KMS-11 (cell line): ENCODE measurements around the gene BMP6.

ENCODE experiments used
- H2AFZ ChIP-seq: fragments of 200-600 bp; sonication (generic); 2 replicates; pipeline ENCODE4 v1.6.1; 2016; ENCODE audit warnings: antibody characterized with exemption, mixed run types, low read depth
- H3K27ac ChIP-seq: fragments of 200-600 bp; sonication (generic); 2 replicates; pipeline ENCODE4 v1.6.1; 2016; ENCODE audit warnings: mild to moderate bottlenecking, mixed run types
- H3K27me3 ChIP-seq: fragments of 200-600 bp; sonication (generic); 2 replicates; pipeline ENCODE4 v1.6.1; 2017; ENCODE audit warnings: mild to moderate bottlenecking, low read depth, mixed run types, moderate library complexity; ENCODE audit not compliant: insufficient read depth
- H3K36me3 ChIP-seq: fragments of 200-600 bp; sonication (generic); 2 replicates; pipeline ENCODE4 v1.6.1; 2017; ENCODE audit warnings: mild to moderate bottlenecking, mixed run types; ENCODE audit not compliant: insufficient read depth
- H3K4me1 ChIP-seq: fragments of 200-600 bp; sonication (generic); 2 replicates; pipeline ENCODE4 v1.6.1; 2016; ENCODE audit warnings: mild to moderate bottlenecking, low read depth, mixed run types; ENCODE audit not compliant: poor library complexity, severe bottlenecking
- H3K4me2 ChIP-seq: fragments of 200-600 bp; sonication (generic); 2 replicates; pipeline ENCODE4 v1.7.0; 2016; ENCODE audit warnings: mild to moderate bottlenecking, mixed run types
- H3K4me3 ChIP-seq: fragments of 200-600 bp; sonication (generic); IDR thresholded peaks from 2 replicates; pipeline ENCODE4 v1.6.1; 2017; ENCODE audit warnings: low read depth, low read length, mixed read lengths; ENCODE audit not compliant: insufficient read depth
- H3K79me2 ChIP-seq: fragments of 200-600 bp; sonication (generic); 2 replicates; pipeline ENCODE4 v1.6.1; 2016; ENCODE audit warnings: low read depth, mixed run types; ENCODE audit not compliant: insufficient read depth
- H3K9ac ChIP-seq: fragments of 200-600 bp; sonication (generic); 2 replicates; pipeline ENCODE4 v1.6.1; 2016; ENCODE audit warnings: mild to moderate bottlenecking, mixed run types
- H4K20me1 ChIP-seq: fragments of 200-600 bp; sonication (generic); 2 replicates; pipeline ENCODE4 v1.6.1; 2016; ENCODE audit warnings: mild to moderate bottlenecking, mixed run types; ENCODE audit not compliant: insufficient read depth
- CTCF ChIP-seq: fragments of 200-600 bp; sonication (generic); conservative IDR thresholded peaks from 2 replicates; pipeline ENCODE4 v1.6.1; 2017; ENCODE audit warnings: low read depth, mild to moderate bottlenecking, antibody characterized with exemption, low read length, moderate library complexity, mixed read lengths

BMP6 gene

DNA sequence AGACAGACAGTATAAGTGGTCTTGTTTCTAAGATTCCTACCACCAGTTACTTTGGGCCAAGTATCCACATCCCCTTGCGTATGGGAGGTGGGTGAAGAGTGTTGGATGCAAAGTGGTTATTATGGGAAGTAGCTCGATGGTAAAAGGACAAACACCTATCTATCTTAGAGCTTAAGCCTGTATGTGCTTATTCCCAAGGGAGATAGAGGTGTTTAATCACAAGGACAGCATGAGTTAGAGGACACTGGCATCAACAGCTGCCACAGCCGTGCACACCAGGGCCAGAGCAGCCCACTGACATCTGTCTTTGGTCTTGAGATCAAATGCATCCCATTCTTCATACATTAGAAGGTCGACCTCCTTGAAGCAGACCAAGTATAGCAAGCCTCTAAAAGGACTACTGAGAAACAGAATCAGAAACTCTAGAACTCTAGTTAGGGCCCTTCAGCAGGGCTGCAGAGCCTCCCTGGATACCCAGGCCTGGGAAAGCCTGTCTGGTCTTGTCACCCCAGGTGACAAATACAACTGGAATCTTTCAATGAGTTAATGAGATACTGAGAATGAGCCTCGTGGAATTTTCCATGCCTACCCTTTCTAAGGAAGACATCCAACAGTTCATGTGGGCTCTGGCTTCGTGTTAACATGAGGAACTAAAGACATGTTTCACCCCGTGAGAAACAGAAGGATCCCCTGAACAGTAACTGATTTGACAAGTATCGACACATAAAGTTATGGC lies 156.0 kb downstream of the BMP6 start:
- Histone ChIP-seq H3K4me1 (peaks cover 9% of the 10 kb centered on the region), H3K79me2 (peaks cover 7% of the 10 kb centered on the region; the same call in 1 of the 2 replicates), H3K4me3 (no peak overlapping the region), H4K20me1 (peaks cover 7% of the 10 kb centered on the region; the same call in 1 of the 2 replicates), H3K36me3 (peaks cover 38% of the 10 kb centered on the region), H3K9ac (no peak overlapping the region), H3K27me3 (no peaks in the 10 kb centered on the region), H3K4me2 (no peak overlapping the region), H2AFZ (no peak overlapping the region), H3K27ac (peak overlapping the region; percentile 30; the same call in 1 of the 2 replicates)
- no peak for TF ChIP-seq CTCF

DNA sequence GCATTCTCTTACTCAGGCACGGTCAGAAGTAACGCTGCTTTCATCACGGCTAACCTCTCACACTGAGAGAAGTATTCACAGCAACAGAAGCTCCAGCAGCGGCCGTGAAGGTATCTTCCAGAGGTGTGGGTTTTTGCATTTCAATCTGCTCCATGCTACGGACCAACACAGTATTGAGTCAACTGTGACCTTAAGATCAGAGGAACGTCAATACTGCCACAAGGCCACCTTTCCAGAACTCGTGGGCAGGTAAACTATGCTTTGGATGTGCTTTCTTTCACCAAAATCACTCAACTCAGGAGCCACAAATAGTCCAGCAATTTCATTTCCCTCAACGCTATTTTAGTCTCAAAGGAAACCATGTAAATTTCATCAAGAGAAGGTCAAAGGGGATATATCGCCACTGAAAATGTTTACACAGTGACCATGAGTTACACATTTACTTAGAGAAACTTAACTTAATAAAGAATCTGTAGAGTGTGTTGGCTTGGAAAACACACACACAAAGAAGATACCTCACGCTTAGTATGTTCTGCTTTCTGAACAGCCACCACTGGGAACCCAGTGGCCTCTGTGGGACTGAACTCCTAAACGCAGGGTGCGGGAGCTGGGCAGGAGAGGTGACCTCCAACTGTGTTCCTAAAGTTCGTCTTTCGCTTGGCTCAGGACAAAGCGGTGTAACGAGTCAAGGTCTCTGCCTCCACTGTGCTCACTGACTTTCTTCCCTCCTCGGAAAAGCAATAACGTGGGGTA lies 156.8 kb downstream of the BMP6 start:
- H3K4me3 ChIP-seq, result no peak overlapping the region
- H3K36me3 ChIP-seq, result peaks cover 41% of the 10 kb centered on the region
- no peak overlapping the region; the same call in 1 of the 2 replicates for H3K27ac ChIP-seq
- TF ChIP-seq CTCF, result no peak
- H4K20me1 ChIP-seq, result peaks cover 11% of the 10 kb centered on the region
- no peaks in the 10 kb centered on the region for H3K27me3 ChIP-seq
- H3K79me2 ChIP-seq, result peaks cover 12% of the 10 kb centered on the region; the same call in 1 of the 2 replicates
- no peak overlapping the region for H3K9ac ChIP-seq
- H3K4me2 ChIP-seq, result no peak overlapping the region
- no peak overlapping the region for H2AFZ ChIP-seq
- H3K4me1 ChIP-seq, result peaks cover 9% of the 10 kb centered on the region

GRCh38 chr6:7883381-7883780 lies 157.5 kb downstream of the BMP6 start:
- Histone ChIP-seq H3K4me3 (no peak overlapping the region), H3K27ac (no peak overlapping the region; the same call in 1 of the 2 replicates), H3K36me3 (peaks cover 48% of the 10 kb centered on the region), H3K4me2 (no peak overlapping the region), H3K4me1 (peaks cover 9% of the 10 kb centered on the region), H3K27me3 (no peaks in the 10 kb centered on the region), H3K9ac (no peak overlapping the region), H2AFZ (no peak overlapping the region), H3K79me2 (peaks cover 19% of the 10 kb centered on the region; the same call in 1 of the 2 replicates), H4K20me1 (peaks cover 17% of the 10 kb centered on the region)
- no peak for TF ChIP-seq CTCF

- H3K79me2 ChIP-seq, result peaks cover 45% of the 10 kb centered on the region; the same call in 1 of the 2 replicates
- H4K20me1 ChIP-seq, result peaks cover 27% of the 10 kb centered on the region
- no peaks in the 10 kb centered on the region for H3K27me3 ChIP-seq
- no peak overlapping the region for H3K4me3 ChIP-seq
- H3K36me3 ChIP-seq, result peaks cover 67% of the 10 kb centered on the region
- H2AFZ ChIP-seq, result no peak overlapping the region
- H3K4me1 ChIP-seq, result peaks cover 27% of the 10 kb centered on the region
- TF ChIP-seq CTCF, result no peak
- H3K4me2 ChIP-seq, result no peak overlapping the region
- no peak overlapping the region for H3K9ac ChIP-seq
- H3K27ac ChIP-seq, result no peak overlapping the region; the same call in 1 of the 2 replicates
Observed at GRCh38 chr6:7886132-7886531, 160.2 kb downstream of the BMP6 start.
